NCI-H82 (cell line): ENCODE measurements around the gene KRT16.
"Not testable (repeated sequence)": the region's sequence is repeated elsewhere in the genome, so short reads cannot be mapped to it uniquely, and the experiment has no call there.

Source experiments
- DNase-seq: peaks from one replicate; lab custom pipeline; 2025; lab: John Stamatoyannopoulos, UW

KRT16 gene

GRCh38 chr17:41583137-41584127, 29.1 kb downstream of the KRT16 start:
- DNase-seq, result no peak

- DNase-seq, result not testable (repeated sequence)
These were observed 30.3 kb downstream of the KRT16 start for GRCh38 chr17:41582061-41582968.

GRCh38 chr17:41581366-41582060, 31.1 kb downstream of the KRT16 start:
- DNase-seq, result no peak

DNA sequence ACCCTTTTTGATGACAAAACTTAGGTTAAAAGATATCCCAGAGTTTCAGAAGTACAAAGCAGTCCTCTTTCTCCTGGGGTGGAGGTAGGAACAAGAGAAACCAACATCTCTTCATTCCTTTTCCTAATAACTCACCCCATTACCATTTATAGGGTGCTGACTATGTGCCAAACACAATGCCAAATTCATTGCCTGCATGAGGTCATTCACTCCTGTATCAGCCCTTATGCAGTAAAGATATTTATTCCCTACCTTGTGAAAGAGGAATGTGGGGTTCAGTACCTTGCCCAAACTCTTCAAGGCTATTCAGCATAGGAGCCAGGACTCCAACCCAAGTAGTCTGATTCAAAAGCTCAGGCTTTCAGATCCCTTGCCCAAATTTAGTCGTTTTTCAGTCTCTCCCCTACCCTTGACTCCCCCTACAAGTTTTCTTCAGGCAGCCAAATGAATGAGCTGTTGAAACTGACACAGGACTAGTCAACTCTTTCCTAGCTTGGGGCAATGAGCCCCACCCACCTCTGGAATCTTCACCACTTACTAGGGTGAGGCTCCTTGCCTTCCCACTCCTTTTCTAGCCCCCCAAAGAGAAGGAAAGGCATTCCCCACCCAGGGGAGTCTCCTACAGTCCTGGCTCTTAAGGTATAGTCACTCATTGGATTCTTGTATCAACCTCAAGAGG, 31.7 kb downstream of the KRT16 start:
- no peak for DNase-seq

DNA sequence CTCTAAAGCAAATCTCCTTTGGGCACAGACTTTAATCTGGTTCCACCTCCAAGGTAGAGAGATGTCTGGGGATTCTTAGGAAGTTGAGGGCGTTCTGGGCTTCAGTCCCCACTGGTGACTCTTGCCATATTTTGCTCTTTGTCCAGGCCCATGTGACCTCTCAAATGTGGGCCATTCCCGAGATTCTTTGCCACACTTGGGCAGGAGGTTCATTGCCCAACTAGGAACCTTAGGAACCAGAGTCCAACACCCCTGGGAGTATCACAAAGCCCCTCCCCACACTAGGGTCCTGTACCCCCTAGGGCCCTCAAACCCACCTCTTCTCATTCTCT, 32.4 kb downstream of the KRT16 start:
- DNase-seq, result no peak

GRCh38 chr17:41579484-41580243, 32.9 kb downstream of the KRT16 start:
- peak; percentile 90 for DNase-seq

GRCh38 chr17:41578971-41579370, 33.6 kb downstream of the KRT16 start:
- no peak for DNase-seq

GRCh38 chr17:41578538-41578937, 34.0 kb downstream of the KRT16 start:
- DNase-seq, result no peak

GRCh38 chr17:41576740-41577139, 35.8 kb downstream of the KRT16 start:
- not testable (repeated sequence) for DNase-seq

GRCh38 chr17:41575336-41575735, 37.2 kb downstream of the KRT16 start:
- DNase-seq, result no peak

GRCh38 chr17:41571561-41572434, 40.8 kb downstream of the KRT16 start, which contains the start of gene KRT9:
Gene KRT9, minus strand, starts transcription at chr17:41572059. Its CDS starts 67 bp downstream, at chr17:41571992.
- no peak for DNase-seq

DNA sequence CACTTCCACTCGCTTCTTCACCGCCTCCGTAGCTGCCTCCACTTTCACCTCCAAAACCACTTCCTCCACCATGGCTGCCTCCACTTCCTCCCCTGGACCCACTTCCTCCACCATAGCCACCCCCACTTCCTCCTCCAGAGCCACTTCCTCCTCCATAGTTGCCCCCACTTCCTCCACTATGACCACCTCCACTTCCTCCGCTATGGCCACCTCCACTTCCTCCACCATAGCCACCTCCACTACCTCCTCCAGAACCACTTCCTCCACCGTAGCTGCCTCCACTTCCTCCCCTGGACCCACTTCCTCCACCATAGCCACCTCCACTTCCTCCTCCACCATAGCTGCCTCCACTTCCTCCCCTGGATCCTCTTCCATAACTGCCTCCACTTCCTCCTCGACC, 45.2 kb downstream of the KRT16 start:
- DNase-seq, result no peak

DNA sequence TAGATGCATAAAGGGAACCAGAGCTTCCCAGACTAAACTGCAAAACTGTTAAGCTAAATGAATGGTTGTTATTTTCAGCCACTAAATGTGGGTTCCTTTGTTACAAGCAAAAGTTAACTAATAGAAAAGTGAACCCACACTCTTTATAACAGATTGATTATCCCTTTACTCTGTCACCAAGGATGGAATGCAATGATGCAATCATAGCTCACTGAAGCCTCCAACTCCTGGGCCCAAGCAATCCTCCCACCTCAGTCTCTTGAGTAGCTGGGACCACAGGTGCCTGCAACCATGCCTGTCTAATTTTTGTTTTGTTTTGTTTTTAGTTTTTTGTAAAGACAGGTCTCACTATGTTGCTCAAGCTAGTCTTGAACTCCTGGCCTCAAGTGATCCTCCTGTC, 47.2 kb downstream of the KRT16 start:
- no peak for DNase-seq

GRCh38 chr17:41563607-41564170, 48.9 kb downstream of the KRT16 start:
- peak; percentile 80 for DNase-seq

- no peak for DNase-seq
These were observed 51.0 kb downstream of the KRT16 start for GRCh38 chr17:41561554-41561953.
